K562 (cell line): ENCODE measurements around the gene PLK5. TPM values are rescaled to one million over a fixed set of nuclear protein-coding genes. Genes with fewer than 3 reads are reported as not detected.

Source experiments
- ARID4B ChIP-seq: sonication (generic); formaldehyde crosslinking; IDR thresholded peaks from 2 replicates; pipeline ENCODE4 v1.8.0; 2022; ENCODE audit warnings: mild to moderate bottlenecking, missing genetic modification reagents
- ETS2 ChIP-seq: IDR thresholded peaks from 2 replicates; pipeline ENCODE4 v1.6.1; 2016; ENCODE audit warnings: borderline replicate concordance, missing genetic modification characterization, mild to moderate bottlenecking, moderate library complexity, missing compliant biosample characterization; ENCODE audit not compliant: poor library complexity, severe bottlenecking
- GATA2 ChIP-seq: sonication (generic); formaldehyde crosslinking; IDR thresholded peaks from 2 replicates; pipeline ENCODE4 v1.4.0; 2020; ENCODE audit warnings: mild to moderate bottlenecking, missing genetic modification reagents
- HCFC1 ChIP-seq: IDR thresholded peaks from 2 replicates; pipeline ENCODE4 v1.6.1; 2012; ENCODE audit warnings: low read depth, low read length, improper control_type of control experiment
- HDAC3 ChIP-seq: fragments of 450-650 bp; IDR thresholded peaks from 2 replicates; pipeline ENCODE4 v1.6.1; 2018; ENCODE audit warnings: borderline replicate concordance, mild to moderate bottlenecking, moderate library complexity; ENCODE audit not compliant: partially characterized antibody
- HMG20B ChIP-seq: fragments of 250-450 bp; sonication (Bioruptor Pico); IDR thresholded peaks from 2 replicates; pipeline ENCODE4 v1.5.0; 2021; ENCODE audit warnings: mild to moderate bottlenecking
- HNRNPH1 ChIP-seq: fragments of 200-400 bp; formaldehyde crosslinking; optimal IDR thresholded peaks from 2 replicates; pipeline ENCODE3; 2017; ENCODE audit warnings: low read depth, mild to moderate bottlenecking, low read length, moderate library complexity
- HNRNPK ChIP-seq: fragments of 200-400 bp; formaldehyde crosslinking; IDR thresholded peaks from one replicate; pipeline ENCODE4 v1.6.1; 2018; ENCODE audit warnings: mild to moderate bottlenecking, low read depth, low read length; ENCODE audit not compliant: poor library complexity, severe bottlenecking
- ID3 ChIP-seq, 2 experiments: fragments of 250-450 bp in 1 of 2; fragments of 450-650 bp in 1 of 2; sonication (Bioruptor Pico) in 1 of 2; IDR thresholded peaks; 2 replicates each; pipeline versions ENCODE4 v1.6.1 to v1.8.0; 2016 to 2021; ENCODE audit warnings: mild to moderate bottlenecking in 2 of 2, moderate library complexity in 2 of 2, missing compliant biosample characterization in 1 of 2, missing genetic modification characterization in 1 of 2
- MAZ ChIP-seq, 2 experiments: fragments of 450-650 bp in 1 of 2; sonication (generic) in 1 of 2; formaldehyde crosslinking; IDR thresholded peaks in 1 of 2; conservative IDR thresholded peaks in 1 of 2; 2 replicates each; pipeline versions ENCODE4 v1.4.0 to v1.5.0; 2020; ENCODE audit warnings: mild to moderate bottlenecking in 1 of 2, missing genetic modification reagents in 1 of 2
- NFATC3 ChIP-seq: fragments of 450-650 bp; IDR thresholded peaks from 2 replicates; pipeline ENCODE4 v1.6.1; 2017; ENCODE audit warnings: mild to moderate bottlenecking
- RAD51 ChIP-seq: fragments of 450-650 bp; IDR thresholded peaks from 2 replicates; pipeline ENCODE4 v1.7.1; 2016; ENCODE audit warnings: low read depth, mild to moderate bottlenecking, borderline replicate concordance
- RBM15 ChIP-seq: fragments of 200-400 bp; formaldehyde crosslinking; IDR thresholded peaks from 2 replicates; pipeline ENCODE4 v1.6.1; 2018; ENCODE audit warnings: mild to moderate bottlenecking, low read length, moderate library complexity; ENCODE audit not compliant: insufficient read depth
- RBM25 ChIP-seq: fragments of 200-400 bp; formaldehyde crosslinking; IDR thresholded peaks from 2 replicates; pipeline ENCODE4 v1.6.1; 2018; ENCODE audit warnings: low read length, low read depth, moderate library complexity; ENCODE audit not compliant: severe bottlenecking
- SMAD3 ChIP-seq: fragments of 450-650 bp; formaldehyde crosslinking; conservative IDR thresholded peaks from 2 replicates; pipeline ENCODE4 v1.4.0; 2020; ENCODE audit warnings: mild to moderate bottlenecking
- SNIP1 ChIP-seq: fragments of 450-650 bp; IDR thresholded peaks from 2 replicates; pipeline ENCODE4 v1.7.1; 2017; ENCODE audit warnings: low read depth, mild to moderate bottlenecking
- STAG1 ChIP-seq: sonication (generic); formaldehyde crosslinking; IDR thresholded peaks from 2 replicates; pipeline ENCODE4 v1.5.0; 2020; ENCODE audit warnings: missing genetic modification reagents, borderline replicate concordance
- TBL1XR1 ChIP-seq, 2 experiments: IDR thresholded peaks; 2 replicates each; pipeline ENCODE4 v1.6.1; 2012; ENCODE audit warnings: improper control_type of control experiment in 2 of 2, low read length in 2 of 2, mild to moderate bottlenecking in 1 of 2
- U2AF1 ChIP-seq: fragments of 200-400 bp; formaldehyde crosslinking; optimal IDR thresholded peaks from 2 replicates; pipeline ENCODE3; 2017; ENCODE audit warnings: mild to moderate bottlenecking, low read depth, low read length, moderate library complexity
- VEZF1 ChIP-seq: fragments of 200-800 bp; sonication (Bioruptor generic); IDR thresholded peaks from 2 replicates; pipeline ENCODE4 v1.6.1; 2017; ENCODE audit warnings: missing genetic modification characterization, missing compliant biosample characterization
- ZNF165 ChIP-seq: fragments of 250-450 bp; sonication (Bioruptor Pico); IDR thresholded peaks from 2 replicates; pipeline ENCODE4 v1.4.0; 2020; ENCODE audit warnings: borderline replicate concordance
- polyA plus RNA-seq, 8 experiments: library from polyadenylated mRNA; depleted of rRNA in 4 of 8; stranded (reverse) in 5 of 8; unstranded in 3 of 8; fragments of >200 nt; fragmentation: Nextera tagmentation in 2 of 8; fragmentation: Illumina TruSeq in 1 of 8; extraction: Ambion mirVana in 2 of 8; extraction: Trizol in 1 of 8; gene quantifications; 2 replicates each; pipeline versions ENCODE4 v1.2.1 to v1.2.3, GENCODE V29; 2011 to 2014; ENCODE audit warnings: inconsistent platforms in 1 of 8, missing spikeins in 1 of 8
- total RNA-seq, 7 experiments: library from RNA; depleted of rRNA in 6 of 7; stranded (reverse); fragments of >200 nt in 6 of 7; fragmentation: Illumina TruSeq in 2 of 7; extraction: Trizol in 2 of 7; gene quantifications; 2 replicates each; pipeline versions ENCODE4 v1.2.1 to v1.2.3, GENCODE V29; 2011 to 2021; ENCODE audit warnings: low replicate concordance in 1 of 7

The PLK5 gene
- total and polyA plus RNA-seq, 9 of the 15 experiments (the other 6 are each of a cell fraction or from before 2014, with no cell fraction given) = 0.04 to 0.23 (median 0.11) TPM; not detected in 5

GRCh38 chr19:1513499-1514294 lies 10.2 kb upstream of the PLK5 start (continued):
- TF ChIP-seq HCFC1 (peak; percentile 30; the same call in 1 of the 2 replicates), RBM15 (no peak), HNRNPK (no peak), NFATC3 (no peak), ETS2 (no peak), HDAC3 (no peak), SNIP1 (no peak), ARID4B (CRISPR knock-in tag) (peak; percentile 34; the same call in 1 of the 2 replicates), HNRNPH1 (no peak), GATA2 (CRISPR knock-in tag) (no peak), STAG1 (peak; percentile 64), TBL1XR1 (IDR thresholded peaks at IDR 0.05; ENCODE audit: low read length in 2 of 2) (peak in 1 of 2 experiments; percentile 49; a peak in 1 of 4 replicates), RAD51 (no peak), MAZ (CRISPR knock-in tag; conservative IDR thresholded peaks at IDR 0.05 in 1 of 2, IDR thresholded peaks at IDR 0.05 in 1 of 2) (peak; percentile 82 to 96), SMAD3 (CRISPR knock-in tag) (no peak), ID3 (CRISPR knock-in tag; IDR thresholded peaks at IDR 0.05) (no peak), ID3 (tag; IDR thresholded peaks at IDR 0.05) (no peak), ZNF165 (CRISPR knock-in tag) (no peak), VEZF1 (peak; percentile 82), RBM25 (peak; percentile 60), HMG20B (CRISPR knock-in tag) (0 out of 2 replicates have a peak, but pooled peaks have one; percentile 59), U2AF1 (no peak)
